ENCODE results near the gene C3orf49.
A peak's percentile ranks its signal among the peaks of the same experiment; 100 is the strongest.

Gene C3orf49

DNA sequence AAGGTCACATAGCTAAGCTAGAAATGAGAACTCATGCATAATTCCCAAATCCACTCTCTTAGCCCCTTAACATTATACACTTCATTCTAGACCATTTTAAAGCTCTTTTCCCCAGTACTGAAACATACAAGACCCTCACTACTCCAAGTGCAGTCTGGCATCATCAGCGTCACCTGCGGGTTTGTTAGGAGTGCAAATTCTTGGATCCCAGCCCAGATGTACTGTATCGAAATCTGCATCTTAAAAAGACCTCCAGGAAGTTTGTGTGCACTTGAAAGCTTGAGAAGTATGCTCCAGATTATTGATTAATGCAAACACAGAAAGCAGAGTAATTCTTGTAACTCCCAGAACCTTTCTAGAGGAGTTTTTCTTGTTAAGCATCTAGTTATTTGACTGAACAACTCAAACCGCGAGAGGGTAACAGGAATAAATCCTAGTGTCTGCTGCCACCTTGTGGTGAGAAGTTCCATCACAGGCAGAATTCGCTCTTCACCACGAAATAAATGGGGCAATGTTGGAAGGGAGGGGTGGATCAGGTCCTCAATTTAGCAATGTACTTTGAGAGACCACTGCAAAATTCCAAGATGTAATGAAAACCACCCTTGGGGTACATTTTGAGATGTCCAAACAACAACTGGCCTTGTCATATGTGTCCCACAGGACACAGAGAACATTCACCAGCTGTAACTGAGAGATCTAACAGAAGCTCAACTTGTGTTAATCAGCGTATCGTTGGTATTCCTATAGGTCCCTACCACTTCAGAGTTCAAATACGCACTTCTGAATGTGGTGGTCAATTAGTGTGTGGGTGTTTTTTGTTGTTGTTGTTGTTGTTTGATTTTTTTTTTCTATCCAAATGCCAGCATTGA lies 583 bp upstream of the C3orf49 start:
- in situ Hi-C loops (cut with MboI; ENCODE audit: low sequenced_read_pairs) = loop anchor here (5.0 to 25.0 kb wide), 2 partner anchors 466 to 1206 kb away; no protein-coding TSS in a partner anchor
- no peaks in the 10 kb centered on the region for H3K27me3 ChIP-seq (ENCODE audit: low read depth)
- H3K4me1 ChIP-seq = peaks cover 4% of the 10 kb centered on the region
- DNase-seq (ENCODE audit: low spot score in 2 of 2) = peak; percentile 59 to 71
- H3K4me3 ChIP-seq = no peak overlapping the region
- H3K36me3 ChIP-seq (replicated peaks) = no peaks in the 10 kb centered on the region
- H3K9me3 ChIP-seq = no peaks in the 10 kb centered on the region

GRCh38 chr3:63824309-63824708 lies 5.2 kb downstream of the C3orf49 start:
- DNase-seq (ENCODE audit: low spot score in 2 of 2) = no peak
- in situ Hi-C loops (cut with MboI; ENCODE audit: low sequenced_read_pairs) = loop anchor here (25.0 kb wide), 1 partner anchor 1212 kb away; no protein-coding TSS in a partner anchor
- no peaks in the 10 kb centered on the region for H3K27me3 ChIP-seq (ENCODE audit: low read depth)
- no peak overlapping the region for H3K4me3 ChIP-seq
- H3K36me3 ChIP-seq (replicated peaks) = no peaks in the 10 kb centered on the region; the same call in 1 of the 2 replicates
- no peaks in the 10 kb centered on the region for H3K4me1 ChIP-seq
- no peaks in the 10 kb centered on the region for H3K9me3 ChIP-seq

DNA sequence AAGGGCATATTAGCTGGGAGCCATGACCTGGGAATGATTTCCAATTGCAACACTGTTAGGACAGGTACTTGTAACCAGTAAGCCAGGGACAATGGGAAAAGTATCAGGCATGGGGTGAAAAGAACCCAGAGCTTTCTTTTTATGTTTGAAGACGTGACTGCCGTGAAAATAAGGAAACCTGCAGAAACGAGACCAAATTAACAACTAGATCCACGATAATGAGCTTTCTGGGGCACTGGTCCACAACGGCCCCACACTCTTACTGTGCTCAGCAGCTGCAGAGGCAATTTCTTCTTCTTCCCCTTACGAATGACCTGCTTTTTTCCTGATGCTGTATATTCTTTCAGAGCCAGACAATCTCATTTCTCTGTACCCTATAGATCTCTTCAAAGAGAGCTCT lies 11.4 kb downstream of the C3orf49 start:
- Histone ChIP-seq H3K9me3 (no peaks in the 10 kb centered on the region), H3K36me3 (replicated peaks) (peaks cover 25% of the 10 kb centered on the region), H3K4me3 (no peak overlapping the region), H3K27me3 (ENCODE audit: low read depth) (no peaks in the 10 kb centered on the region), H3K4me1 (no peaks in the 10 kb centered on the region)
- no peak for DNase-seq (ENCODE audit: low spot score in 2 of 2)
- in situ Hi-C loops (cut with MboI; ENCODE audit: low sequenced_read_pairs) = no loop called here

DNA sequence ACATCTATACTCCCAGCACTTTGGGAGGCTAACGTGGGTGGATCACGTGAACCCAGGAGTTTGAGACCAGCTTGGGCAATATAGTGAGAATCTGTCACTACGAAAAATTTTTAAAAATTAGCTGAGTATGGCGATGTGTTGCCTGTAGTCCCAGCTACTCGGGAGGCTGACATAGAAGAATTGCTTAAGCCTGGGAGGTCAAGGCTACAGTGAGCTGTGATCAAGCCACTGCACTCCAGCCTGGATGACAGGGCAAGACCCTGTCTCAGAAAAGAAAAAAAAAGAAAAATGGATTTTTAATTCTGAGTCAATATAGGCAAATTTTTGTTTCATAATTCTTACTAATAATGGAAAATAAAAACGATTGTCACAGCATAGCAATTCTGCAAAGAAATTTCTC lies 13.3 kb downstream of the C3orf49 start:
- Histone ChIP-seq H3K36me3 (replicated peaks) (peaks cover 25% of the 10 kb centered on the region), H3K9me3 (no peaks in the 10 kb centered on the region), H3K4me1 (no peaks in the 10 kb centered on the region), H3K4me3 (no peak overlapping the region), H3K27me3 (ENCODE audit: low read depth) (no peaks in the 10 kb centered on the region)
- no peak for DNase-seq (ENCODE audit: low spot score in 2 of 2)
- in situ Hi-C loops (cut with MboI; ENCODE audit: low sequenced_read_pairs) = no loop called here

DNA sequence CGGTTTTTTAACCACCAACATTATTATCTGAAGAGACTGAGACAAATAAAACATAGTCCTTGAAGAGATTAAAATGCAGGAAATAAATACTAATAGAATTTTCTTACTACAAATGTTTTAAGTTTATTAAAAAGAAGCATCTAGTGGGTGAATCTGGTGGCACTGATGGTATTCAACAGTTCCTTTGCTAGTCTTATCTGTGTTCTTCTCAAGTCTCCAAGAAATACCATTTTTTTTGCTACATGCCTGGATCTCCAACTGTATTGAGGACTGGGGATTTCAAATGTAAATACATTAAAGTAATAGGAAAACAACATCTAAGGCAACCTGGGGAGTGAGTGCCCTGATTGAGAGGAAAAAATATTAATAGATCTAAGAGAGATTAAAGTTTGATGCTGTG lies 22.6 kb downstream of the C3orf49 start:
- in situ Hi-C loops (cut with MboI; ENCODE audit: low sequenced_read_pairs) = no loop called here
- H3K36me3 ChIP-seq (replicated peaks) = no peaks in the 10 kb centered on the region
- no peak for DNase-seq (ENCODE audit: low spot score in 2 of 2)

DNA sequence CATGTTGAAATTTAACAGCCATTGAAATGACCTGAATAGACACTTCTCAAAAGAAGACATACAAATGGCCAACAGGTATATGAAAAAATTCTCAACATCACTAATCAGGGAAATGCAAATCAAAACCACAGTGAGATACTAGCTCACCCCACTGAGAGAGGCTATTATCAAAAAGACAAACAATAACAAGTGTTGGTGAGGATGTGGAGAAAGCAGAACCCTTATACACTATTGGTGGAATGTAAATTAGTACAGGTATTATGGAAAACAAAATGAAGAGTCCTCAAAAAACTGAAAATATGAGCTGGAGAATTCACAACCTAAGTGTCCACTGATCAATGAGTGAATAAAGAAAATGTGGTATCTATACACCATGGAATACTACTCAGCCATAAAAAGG lies 23.0 kb downstream of the C3orf49 start:
- no peak for DNase-seq (ENCODE audit: low spot score in 2 of 2)
- no peaks in the 10 kb centered on the region for H3K9me3 ChIP-seq
- H3K27me3 ChIP-seq (ENCODE audit: low read depth) = no peaks in the 10 kb centered on the region
- H3K4me3 ChIP-seq = no peak overlapping the region
- no peaks in the 10 kb centered on the region for H3K36me3 ChIP-seq (replicated peaks)
- in situ Hi-C loops (cut with MboI; ENCODE audit: low sequenced_read_pairs) = no loop called here
- 0 out of 2 replicates have a peak, but pooled peaks cover 3% of the 10 kb centered on the region for H3K4me1 ChIP-seq

More for the DNA sequence above, 22.6 kb downstream of the C3orf49 start:
- H3K27me3 ChIP-seq (ENCODE audit: low read depth) = no peaks in the 10 kb centered on the region
- H3K9me3 ChIP-seq = no peaks in the 10 kb centered on the region
- H3K4me3 ChIP-seq = no peak overlapping the region
- 0 out of 2 replicates have a peak, but pooled peaks cover 3% of the 10 kb centered on the region for H3K4me1 ChIP-seq

DNA sequence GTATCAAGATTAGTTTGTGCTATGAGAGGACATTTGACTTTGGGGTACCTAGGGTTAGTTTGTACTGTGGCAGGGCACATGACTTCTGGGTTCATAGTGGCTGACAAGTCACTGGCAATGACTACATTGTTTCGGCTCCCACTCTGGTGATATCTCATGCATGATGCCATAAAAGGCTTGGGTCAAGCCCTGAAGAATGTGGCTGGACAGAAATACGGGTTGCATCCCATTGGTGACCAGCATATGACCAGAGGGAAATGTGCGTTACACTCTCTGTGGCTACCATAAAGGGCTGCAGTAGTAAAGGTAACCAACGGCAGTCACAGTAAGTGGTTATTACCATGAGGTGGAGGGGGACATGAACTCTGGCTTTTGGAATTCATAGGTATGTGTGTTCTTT lies 26.1 kb downstream of the C3orf49 start:
- no peaks in the 10 kb centered on the region for H3K36me3 ChIP-seq (replicated peaks)
- no peak overlapping the region for H3K4me3 ChIP-seq
- in situ Hi-C loops (cut with MboI; ENCODE audit: low sequenced_read_pairs) = no loop called here
- DNase-seq (ENCODE audit: low spot score in 2 of 2) = no peak
- H3K27me3 ChIP-seq (ENCODE audit: low read depth) = no peaks in the 10 kb centered on the region
- no peaks in the 10 kb centered on the region for H3K9me3 ChIP-seq
- H3K4me1 ChIP-seq = 0 out of 2 replicates have a peak, but pooled peaks cover 3% of the 10 kb centered on the region

- H3K9me3 ChIP-seq = no peaks in the 10 kb centered on the region
- no peaks in the 10 kb centered on the region for H3K4me1 ChIP-seq
- H3K4me3 ChIP-seq = no peak overlapping the region
- H3K36me3 ChIP-seq (replicated peaks) = no peaks in the 10 kb centered on the region
- no peaks in the 10 kb centered on the region for H3K27me3 ChIP-seq (ENCODE audit: low read depth)
- in situ Hi-C loops (cut with MboI; ENCODE audit: low sequenced_read_pairs) = no loop called here
- DNase-seq (ENCODE audit: low spot score in 2 of 2) = no peak
These were observed 28.8 kb downstream of the C3orf49 start for GRCh38 chr3:63847718-63848450.

GRCh38 chr3:63849175-63849574 lies 30.1 kb downstream of the C3orf49 start:
- H3K27me3 ChIP-seq (ENCODE audit: low read depth) = no peaks in the 10 kb centered on the region
- DNase-seq (ENCODE audit: low spot score in 2 of 2) = no peak
- H3K4me1 ChIP-seq = no peaks in the 10 kb centered on the region
- in situ Hi-C loops (cut with MboI; ENCODE audit: low sequenced_read_pairs) = no loop called here
- H3K9me3 ChIP-seq = no peaks in the 10 kb centered on the region
- no peaks in the 10 kb centered on the region for H3K36me3 ChIP-seq (replicated peaks)
- no peak overlapping the region for H3K4me3 ChIP-seq

- Histone ChIP-seq H3K36me3 (replicated peaks) (no peaks in the 10 kb centered on the region), H3K4me3 (no peak overlapping the region), H3K9me3 (no peaks in the 10 kb centered on the region), H3K4me1 (peaks cover 9% of the 10 kb centered on the region), H3K27me3 (ENCODE audit: low read depth) (no peaks in the 10 kb centered on the region)
- DNase-seq (ENCODE audit: low spot score in 2 of 2) = no peak
- in situ Hi-C loops (cut with MboI; ENCODE audit: low sequenced_read_pairs) = no loop called here
These were observed 32.2 kb downstream of the C3orf49 start for GRCh38 chr3:63851287-63851686.

GRCh38 chr3:63853106-63853505 lies 34.0 kb downstream of the C3orf49 start:
- H3K4me3 ChIP-seq = no peak overlapping the region
- H3K27me3 ChIP-seq (ENCODE audit: low read depth) = no peaks in the 10 kb centered on the region
- no peak for DNase-seq (ENCODE audit: low spot score in 2 of 2)
- no peaks in the 10 kb centered on the region for H3K9me3 ChIP-seq
- in situ Hi-C loops (cut with MboI; ENCODE audit: low sequenced_read_pairs) = no loop called here
- peaks cover 9% of the 10 kb centered on the region for H3K4me1 ChIP-seq
- H3K36me3 ChIP-seq (replicated peaks) = no peaks in the 10 kb centered on the region

- H3K4me1 ChIP-seq = peaks cover 9% of the 10 kb centered on the region
- no peaks in the 10 kb centered on the region for H3K9me3 ChIP-seq
These were observed 36.3 kb downstream of the C3orf49 start for GRCh38 chr3:63855333-63855940.

GRCh38 chr3:63857311-63857710 lies 38.2 kb downstream of the C3orf49 start:
- Histone ChIP-seq H3K4me1 (peaks cover 13% of the 10 kb centered on the region), H3K27me3 (ENCODE audit: low read depth) (no peaks in the 10 kb centered on the region), H3K4me3 (no peak overlapping the region), H3K36me3 (replicated peaks) (no peaks in the 10 kb centered on the region), H3K9me3 (no peaks in the 10 kb centered on the region)
- in situ Hi-C loops (cut with MboI; ENCODE audit: low sequenced_read_pairs) = no loop called here
- no peak for DNase-seq (ENCODE audit: low spot score in 2 of 2)

More at GRCh38 chr3:63855333-63855940, 36.3 kb downstream of the C3orf49 start:
- Histone ChIP-seq H3K27me3 (ENCODE audit: low read depth) (no peaks in the 10 kb centered on the region), H3K36me3 (replicated peaks) (no peaks in the 10 kb centered on the region), H3K4me3 (no peak overlapping the region)
- DNase-seq (ENCODE audit: low spot score in 2 of 2) = no peak
- in situ Hi-C loops (cut with MboI; ENCODE audit: low sequenced_read_pairs) = no loop called here

- H3K36me3 ChIP-seq (replicated peaks) = no peaks in the 10 kb centered on the region
- no peak for DNase-seq (ENCODE audit: low spot score in 2 of 2)
These were observed 41.7 kb downstream of the C3orf49 start for GRCh38 chr3:63860776-63861175.

More at GRCh38 chr3:63860776-63861175, 41.7 kb downstream of the C3orf49 start:
- in situ Hi-C loops (cut with MboI; ENCODE audit: low sequenced_read_pairs) = no loop called here
- no peak overlapping the region for H3K4me3 ChIP-seq
- no peaks in the 10 kb centered on the region for H3K9me3 ChIP-seq
- peaks cover 14% of the 10 kb centered on the region for H3K4me1 ChIP-seq
- H3K27me3 ChIP-seq (ENCODE audit: low read depth) = no peaks in the 10 kb centered on the region

All from HAP-1 (cell line).